Hepatocyte (in vitro differentiated cells): ENCODE data around the gene TRIM75.
A peak's percentile ranks its signal among the peaks of the same experiment; 100 is the strongest.

Source experiments
- EZH2 ChIP-seq: fragments of 200-600 bp; sonication (generic); IDR thresholded peaks from 2 replicates; pipeline ENCODE4 v1.6.1; 2016; ENCODE audit warnings: antibody characterized with exemption, mild to moderate bottlenecking, borderline replicate concordance
- EZH2phosphoT487 ChIP-seq: fragments of 200-600 bp; sonication (generic); IDR thresholded peaks from one replicate; pipeline ENCODE4 v1.6.1; 2018; ENCODE audit warnings: antibody characterized with exemption, mild to moderate bottlenecking, low read depth, moderate library complexity; ENCODE audit not compliant: unreplicated experiment, severe bottlenecking
- TF ChIP-seq, protein P1 (sequence below): fragments of 200-600 bp; sonication (generic); IDR thresholded peaks from 2 replicates; pipeline ENCODE4 v1.5.1; 2016; ENCODE audit warnings: antibody characterized with exemption, mild to moderate bottlenecking; ENCODE audit not compliant: poor library complexity

DNA sequence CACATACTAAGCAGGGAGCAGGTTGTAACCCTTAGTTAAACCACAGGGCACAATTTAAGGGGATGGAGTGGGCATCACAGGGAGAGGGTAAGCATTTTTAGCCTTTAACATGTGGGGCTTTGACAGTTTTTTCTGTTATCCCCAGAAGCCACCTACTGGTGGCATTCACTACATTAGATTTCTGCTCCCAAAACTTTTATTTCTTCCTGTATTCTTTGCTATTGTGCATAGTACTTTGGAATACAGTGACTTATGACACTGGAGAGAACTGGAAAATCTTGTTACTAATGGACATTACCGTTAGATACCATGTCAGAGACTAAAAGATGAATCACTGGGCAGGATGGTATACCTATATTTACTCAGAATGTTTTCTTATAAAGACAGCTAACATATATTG, 7.3 kb downstream of the TRIM75 start:
- TF ChIP-seq, protein P1, sequence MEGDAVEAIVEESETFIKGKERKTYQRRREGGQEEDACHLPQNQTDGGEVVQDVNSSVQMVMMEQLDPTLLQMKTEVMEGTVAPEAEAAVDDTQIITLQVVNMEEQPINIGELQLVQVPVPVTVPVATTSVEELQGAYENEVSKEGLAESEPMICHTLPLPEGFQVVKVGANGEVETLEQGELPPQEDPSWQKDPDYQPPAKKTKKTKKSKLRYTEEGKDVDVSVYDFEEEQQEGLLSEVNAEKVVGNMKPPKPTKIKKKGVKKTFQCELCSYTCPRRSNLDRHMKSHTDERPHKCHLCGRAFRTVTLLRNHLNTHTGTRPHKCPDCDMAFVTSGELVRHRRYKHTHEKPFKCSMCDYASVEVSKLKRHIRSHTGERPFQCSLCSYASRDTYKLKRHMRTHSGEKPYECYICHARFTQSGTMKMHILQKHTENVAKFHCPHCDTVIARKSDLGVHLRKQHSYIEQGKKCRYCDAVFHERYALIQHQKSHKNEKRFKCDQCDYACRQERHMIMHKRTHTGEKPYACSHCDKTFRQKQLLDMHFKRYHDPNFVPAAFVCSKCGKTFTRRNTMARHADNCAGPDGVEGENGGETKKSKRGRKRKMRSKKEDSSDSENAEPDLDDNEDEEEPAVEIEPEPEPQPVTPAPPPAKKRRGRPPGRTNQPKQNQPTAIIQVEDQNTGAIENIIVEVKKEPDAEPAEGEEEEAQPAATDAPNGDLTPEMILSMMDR = peak; percentile 27
- TF ChIP-seq EZH2 (no peak), EZH2phosphoT487 (no peak)
